ENCODE measurements around the gene ALDH1A1.

DNA sequence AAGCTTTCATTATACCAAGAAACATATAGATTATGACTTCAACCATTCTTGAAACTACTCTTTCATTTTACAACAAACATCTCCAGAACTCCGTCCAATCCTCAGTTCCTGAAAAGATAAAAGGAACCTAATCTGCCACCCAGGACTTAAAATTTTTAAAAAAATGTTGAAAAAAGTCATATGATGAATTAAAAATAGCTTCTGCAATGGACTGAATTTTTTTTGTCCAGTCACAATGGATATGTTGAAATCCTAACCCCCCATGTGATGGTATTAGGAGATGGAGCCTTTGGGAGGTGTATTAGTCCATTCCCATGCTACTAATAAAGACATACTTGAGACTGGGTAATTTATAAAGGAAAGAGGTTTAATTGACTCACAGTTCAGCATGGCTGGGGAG is 2.7 kb upstream of the ALDH1A1 start:
- TF ChIP-seq, protein P1, sequence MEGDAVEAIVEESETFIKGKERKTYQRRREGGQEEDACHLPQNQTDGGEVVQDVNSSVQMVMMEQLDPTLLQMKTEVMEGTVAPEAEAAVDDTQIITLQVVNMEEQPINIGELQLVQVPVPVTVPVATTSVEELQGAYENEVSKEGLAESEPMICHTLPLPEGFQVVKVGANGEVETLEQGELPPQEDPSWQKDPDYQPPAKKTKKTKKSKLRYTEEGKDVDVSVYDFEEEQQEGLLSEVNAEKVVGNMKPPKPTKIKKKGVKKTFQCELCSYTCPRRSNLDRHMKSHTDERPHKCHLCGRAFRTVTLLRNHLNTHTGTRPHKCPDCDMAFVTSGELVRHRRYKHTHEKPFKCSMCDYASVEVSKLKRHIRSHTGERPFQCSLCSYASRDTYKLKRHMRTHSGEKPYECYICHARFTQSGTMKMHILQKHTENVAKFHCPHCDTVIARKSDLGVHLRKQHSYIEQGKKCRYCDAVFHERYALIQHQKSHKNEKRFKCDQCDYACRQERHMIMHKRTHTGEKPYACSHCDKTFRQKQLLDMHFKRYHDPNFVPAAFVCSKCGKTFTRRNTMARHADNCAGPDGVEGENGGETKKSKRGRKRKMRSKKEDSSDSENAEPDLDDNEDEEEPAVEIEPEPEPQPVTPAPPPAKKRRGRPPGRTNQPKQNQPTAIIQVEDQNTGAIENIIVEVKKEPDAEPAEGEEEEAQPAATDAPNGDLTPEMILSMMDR (optimal IDR thresholded peaks at IDR 0.05 in 1 of 3, IDR thresholded peaks at IDR 0.05 in 1 of 3, conservative IDR thresholded peaks at IDR 0.05 in 1 of 3; ENCODE audit: extremely low read depth in 1 of 3, insufficient read depth in 2 of 3, low read length in 3 of 3), result no peak
- TF ChIP-seq EZH2 (IDR thresholded peaks at IDR 0.05; ENCODE audit: low read length), result no peak
